ENCODE data around the gene SSU72. TPM values are rescaled to one million over a fixed set of nuclear protein-coding genes. Genes with fewer than 3 reads are reported as not detected.
"Not testable (repeated sequence)": the region's sequence is repeated elsewhere in the genome, so short reads cannot be mapped to it uniquely, and the experiment has no call there.

Gene SSU72
- total RNA-seq, 6 donors from 2014 or later, result 122 to 174 (median 146) TPM

DNA sequence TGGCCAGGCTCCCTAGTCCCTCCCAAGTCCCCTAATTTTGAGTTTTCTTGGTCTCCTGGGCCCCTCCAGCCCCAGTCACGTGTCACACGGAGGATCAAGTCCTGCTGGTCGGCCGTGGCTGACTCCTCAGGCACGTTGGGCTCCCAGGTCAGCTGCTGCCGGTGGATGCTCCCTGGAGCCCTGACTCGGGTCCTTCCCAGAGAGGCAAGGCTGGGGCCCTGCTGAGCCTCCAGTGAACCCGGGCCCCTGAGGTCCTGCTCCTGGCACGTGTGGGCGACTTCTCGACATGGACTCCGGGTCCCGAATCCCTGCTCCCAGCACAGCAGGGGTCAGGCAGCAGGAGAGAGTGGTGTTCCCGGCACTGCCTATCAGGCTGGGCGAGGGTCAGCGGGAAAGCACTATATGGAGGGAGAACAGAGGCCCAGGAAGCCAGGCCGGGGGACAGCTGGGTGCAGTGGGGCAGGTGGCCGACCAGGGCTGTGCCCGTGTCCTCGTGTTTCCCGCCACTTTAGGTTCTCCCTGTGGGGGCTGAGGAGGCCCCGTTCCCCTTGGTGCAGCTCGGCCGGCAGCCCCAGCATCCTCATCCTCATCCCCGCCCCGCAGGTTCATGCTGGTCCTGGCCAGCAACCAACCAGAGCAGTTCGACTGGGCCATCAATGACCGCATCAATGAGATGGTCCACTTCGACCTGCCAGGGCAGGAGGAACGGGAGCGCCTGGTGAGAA is 47.4 kb downstream of the SSU72 start:
- Histone ChIP-seq H3K27me3 (no peaks in the 10 kb centered on the region), H3K27ac (no peak overlapping the region), H3K9me3 (peaks cover 0 to 9% (median 3%) of the 10 kb centered on the region in 4 donors), H3K4me1 (no peaks in the 10 kb centered on the region), H3K36me3 (peaks cover 0 to 60% (median 37%) of the 10 kb centered on the region in 4 donors), H3K4me3 (no peak overlapping the region)
- DNase-seq (peak in 1 of 2 donors; percentile 66), ATAC-seq (ENCODE audit: low FRiP score in 2 of 2) (peak in 1 of 2 donors; percentile 15)
- TF ChIP-seq, protein P1, sequence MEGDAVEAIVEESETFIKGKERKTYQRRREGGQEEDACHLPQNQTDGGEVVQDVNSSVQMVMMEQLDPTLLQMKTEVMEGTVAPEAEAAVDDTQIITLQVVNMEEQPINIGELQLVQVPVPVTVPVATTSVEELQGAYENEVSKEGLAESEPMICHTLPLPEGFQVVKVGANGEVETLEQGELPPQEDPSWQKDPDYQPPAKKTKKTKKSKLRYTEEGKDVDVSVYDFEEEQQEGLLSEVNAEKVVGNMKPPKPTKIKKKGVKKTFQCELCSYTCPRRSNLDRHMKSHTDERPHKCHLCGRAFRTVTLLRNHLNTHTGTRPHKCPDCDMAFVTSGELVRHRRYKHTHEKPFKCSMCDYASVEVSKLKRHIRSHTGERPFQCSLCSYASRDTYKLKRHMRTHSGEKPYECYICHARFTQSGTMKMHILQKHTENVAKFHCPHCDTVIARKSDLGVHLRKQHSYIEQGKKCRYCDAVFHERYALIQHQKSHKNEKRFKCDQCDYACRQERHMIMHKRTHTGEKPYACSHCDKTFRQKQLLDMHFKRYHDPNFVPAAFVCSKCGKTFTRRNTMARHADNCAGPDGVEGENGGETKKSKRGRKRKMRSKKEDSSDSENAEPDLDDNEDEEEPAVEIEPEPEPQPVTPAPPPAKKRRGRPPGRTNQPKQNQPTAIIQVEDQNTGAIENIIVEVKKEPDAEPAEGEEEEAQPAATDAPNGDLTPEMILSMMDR (IDR thresholded peaks at IDR 0.05), result no peak
- TF ChIP-seq EP300 (IDR thresholded peaks at IDR 0.05) (no peak), POLR2A (IDR thresholded peaks at IDR 0.05) (no peak), POLR2AphosphoS5 (IDR thresholded peaks at IDR 0.05) (no peak)
- 89 to 94% methylated on average over 17 to 26 of the region's 31 CpGs for WGBS, 2 donors

DNA sequence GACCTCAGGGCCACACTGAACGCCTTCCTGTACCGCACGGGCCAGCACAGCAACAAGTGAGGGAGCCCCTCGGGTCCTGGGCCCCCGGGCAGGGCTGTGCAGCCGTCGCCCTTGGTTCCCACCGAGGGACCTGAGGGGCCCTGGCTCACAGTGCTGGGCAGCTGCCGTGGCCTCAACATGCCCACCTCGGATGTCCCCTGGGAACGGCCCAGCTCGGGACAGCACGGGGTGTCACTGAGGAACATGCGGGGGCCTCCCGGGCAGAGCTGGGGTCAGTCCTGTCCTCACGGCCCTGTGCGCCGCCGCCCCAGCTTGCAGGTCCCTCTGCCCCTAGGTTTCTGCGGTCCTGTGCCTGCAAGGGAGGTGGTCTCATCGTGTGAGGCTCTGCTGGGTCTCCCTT is 48.2 kb downstream of the SSU72 start:
- ATAC-seq (ENCODE audit: low FRiP score in 2 of 2) (peak in 1 of 2 donors; percentile 18), DNase-seq (peak in 1 of 2 donors; percentile 74)
- peaks cover 0 to 65% (median 37%) of the 10 kb centered on the region in 4 donors for H3K36me3 ChIP-seq
- H3K27ac ChIP-seq, H3K9me3 ChIP-seq, H3K4me1 ChIP-seq, H3K27me3 ChIP-seq, H3K4me3 ChIP-seq: not testable (repeated sequence)
- no CpG with 5 or more reads among the region's 21 CpGs for WGBS, 2 donors

DNA sequence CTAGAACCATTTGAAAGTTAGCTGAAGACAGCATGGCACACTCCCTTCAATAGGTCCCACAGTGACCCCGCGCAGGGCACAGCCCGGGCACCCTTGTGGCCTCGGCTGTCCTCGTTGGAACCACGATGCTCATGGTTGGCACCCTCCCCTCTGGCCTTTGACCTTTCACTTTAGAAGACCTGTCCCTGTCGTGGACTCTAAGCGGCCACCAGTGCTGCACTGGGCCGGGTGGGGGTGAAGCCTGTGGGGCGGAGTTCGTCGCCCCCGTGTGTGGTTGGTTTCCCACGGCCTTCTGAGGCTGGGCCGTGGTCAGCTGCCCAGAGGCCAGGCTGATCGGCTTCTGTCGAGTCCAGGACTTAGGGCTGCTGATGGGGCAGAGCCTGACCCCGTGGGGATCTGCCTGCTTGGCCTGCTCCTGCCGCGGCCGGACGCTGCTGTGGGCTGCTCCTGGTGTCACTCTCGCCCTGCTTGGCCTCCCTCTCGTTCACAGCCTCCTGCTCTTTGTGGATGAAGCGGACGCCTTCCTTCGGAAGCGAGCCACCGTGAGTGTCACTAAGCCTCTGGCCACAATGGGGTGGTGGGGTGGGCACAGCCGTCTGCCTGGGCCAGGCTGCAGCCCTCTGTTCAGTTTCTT is 49.8 kb downstream of the SSU72 start:
- H3K9me3 ChIP-seq; ATAC-seq (ENCODE audit: low FRiP score in 2 of 2); H3K27me3 ChIP-seq; H3K4me3 ChIP-seq; H3K27ac ChIP-seq; H3K4me1 ChIP-seq: not testable (repeated sequence)
- 94 to 99% methylated on average over 20 to 24 of the region's 30 CpGs for WGBS, 2 donors
- H3K36me3 ChIP-seq, result peaks cover 0 to 80% (median 48%) of the 10 kb centered on the region in 4 donors
- DNase-seq, result peak in 1 of 2 donors; percentile 77

DNA sequence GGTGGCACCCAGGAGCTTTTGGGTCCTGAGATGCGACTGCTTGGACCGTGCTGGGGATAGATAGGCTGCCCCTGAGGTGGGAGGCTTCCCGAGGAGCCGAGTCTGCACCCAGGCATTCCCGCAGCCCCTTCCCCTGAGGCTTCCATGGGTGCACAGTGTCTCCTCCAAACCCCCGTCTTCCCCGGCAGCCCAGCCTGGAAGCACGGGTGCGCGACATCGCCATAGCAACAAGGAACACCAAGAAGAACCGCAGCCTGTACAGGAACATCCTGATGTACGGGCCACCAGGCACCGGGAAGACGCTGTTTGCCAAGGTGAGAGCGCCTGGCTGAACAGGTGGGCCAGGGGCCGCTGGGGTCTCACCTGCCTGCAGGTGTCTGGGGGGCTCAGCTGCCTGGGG is 51.0 kb downstream of the SSU72 start:
- 92 to 93% methylated on average over 10 to 16 of the region's 17 CpGs for WGBS, 2 donors

DNA sequence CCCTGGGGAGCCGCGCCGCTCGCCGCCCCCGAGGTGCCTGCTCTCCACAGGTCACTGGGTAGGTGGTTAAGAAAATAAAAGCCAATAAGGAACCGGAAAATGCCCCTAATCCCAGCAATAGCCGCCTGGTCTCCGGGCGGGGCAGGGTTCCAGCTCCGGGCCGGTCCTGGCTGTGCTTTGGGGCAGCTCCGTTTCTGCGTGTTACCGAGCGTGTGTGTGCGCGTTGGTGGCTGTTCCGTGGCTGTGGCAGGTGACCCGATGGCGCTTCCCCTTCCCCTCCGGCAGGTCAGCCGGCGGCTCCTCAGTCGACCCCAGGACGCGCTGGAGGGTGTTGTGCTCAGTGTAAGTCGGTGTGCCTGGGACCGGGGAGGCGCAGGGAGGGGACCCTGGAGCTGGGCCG is 51.4 kb downstream of the SSU72 start:
- H3K9me3 ChIP-seq; H3K4me1 ChIP-seq; ATAC-seq (ENCODE audit: low FRiP score in 2 of 2); H3K4me3 ChIP-seq; H3K27ac ChIP-seq; H3K27me3 ChIP-seq: not testable (repeated sequence)
- peak in 1 of 2 donors; percentile 74 for DNase-seq
- WGBS, 2 donors, result 95 to 96% methylated on average over 18 to 25 of the region's 31 CpGs
- peaks cover 0 to 71% (median 45%) of the 10 kb centered on the region in 4 donors for H3K36me3 ChIP-seq

More for the DNA sequence above, 51.0 kb downstream of the SSU72 start:
- ATAC-seq (ENCODE audit: low FRiP score in 2 of 2); H3K27ac ChIP-seq; H3K27me3 ChIP-seq; H3K9me3 ChIP-seq; H3K4me1 ChIP-seq; DNase-seq; H3K4me3 ChIP-seq: not testable (repeated sequence)
- H3K36me3 ChIP-seq, result peaks cover 0 to 71% (median 44%) of the 10 kb centered on the region in 4 donors

DNA sequence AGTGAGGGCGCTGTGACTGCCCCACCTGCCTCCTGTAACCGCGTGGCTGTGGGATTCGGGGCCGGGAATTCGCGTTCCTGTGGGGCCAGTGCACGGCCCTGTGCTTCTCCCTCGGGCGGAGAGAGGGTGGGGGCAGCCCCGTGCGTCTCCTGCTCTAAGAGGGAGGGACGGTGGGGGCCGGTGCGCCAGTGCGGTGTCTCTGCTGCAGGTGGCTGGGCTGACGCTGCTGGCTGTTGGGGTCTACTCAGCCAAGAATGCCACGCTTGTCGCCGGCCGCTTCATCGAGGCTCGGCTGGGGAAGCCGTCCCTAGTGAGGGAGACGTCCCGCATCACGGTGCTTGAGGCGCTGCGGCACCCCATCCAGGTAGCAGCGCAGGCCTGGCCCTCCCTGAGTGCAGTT is 52.1 kb downstream of the SSU72 start:
- H3K4me3 ChIP-seq; H3K27ac ChIP-seq; H3K4me1 ChIP-seq; H3K9me3 ChIP-seq; ATAC-seq (ENCODE audit: low FRiP score in 2 of 2); H3K27me3 ChIP-seq: not testable (repeated sequence)
- WGBS, 2 donors, result 91 to 97% methylated on average over 20 to 29 of the region's 30 CpGs
- H3K36me3 ChIP-seq, result peaks cover 0 to 70% (median 46%) of the 10 kb centered on the region in 4 donors
- peak in 1 of 2 donors; percentile 75 for DNase-seq

DNA sequence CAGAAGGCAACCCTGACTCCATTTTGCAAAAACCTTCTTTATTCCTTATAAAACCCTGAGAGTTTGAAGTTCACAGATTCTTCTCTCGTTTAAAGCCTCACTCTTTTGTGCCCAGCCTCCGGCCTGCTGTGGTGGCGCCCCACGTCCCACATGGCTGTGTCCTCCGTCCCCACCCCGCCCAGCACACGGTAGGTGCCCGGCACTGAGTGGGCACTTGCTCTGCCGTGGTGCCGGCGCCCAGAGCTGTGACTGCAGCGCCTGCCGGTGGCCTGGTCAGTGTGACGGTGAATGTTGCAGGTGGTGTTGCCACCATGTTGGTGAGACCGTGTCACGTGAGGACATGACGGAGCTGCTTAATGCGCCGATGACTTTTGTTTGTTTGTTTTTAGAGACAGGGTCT is 53.3 kb downstream of the SSU72 start:
- Histone ChIP-seq H3K36me3 (peaks cover 0 to 62% (median 43%) of the 10 kb centered on the region in 4 donors), H3K4me3 (no peak overlapping the region), H3K4me1 (no peaks in the 10 kb centered on the region), H3K27ac (no peak overlapping the region), H3K27me3 (no peaks in the 10 kb centered on the region), H3K9me3 (no peaks in the 10 kb centered on the region)
- WGBS, 2 donors, result 95% methylated on average over 19 of the region's 19 CpGs
- no peak for DNase-seq
- no peak for ATAC-seq (ENCODE audit: low FRiP score in 2 of 2)
- no peak for TF ChIP-seq POLR2A (IDR thresholded peaks at IDR 0.05)
- TF ChIP-seq, protein P1 (IDR thresholded peaks at IDR 0.05), result no peak
- no peak for TF ChIP-seq EP300 (IDR thresholded peaks at IDR 0.05)
- no peak for TF ChIP-seq POLR2AphosphoS5 (IDR thresholded peaks at IDR 0.05)

DNA sequence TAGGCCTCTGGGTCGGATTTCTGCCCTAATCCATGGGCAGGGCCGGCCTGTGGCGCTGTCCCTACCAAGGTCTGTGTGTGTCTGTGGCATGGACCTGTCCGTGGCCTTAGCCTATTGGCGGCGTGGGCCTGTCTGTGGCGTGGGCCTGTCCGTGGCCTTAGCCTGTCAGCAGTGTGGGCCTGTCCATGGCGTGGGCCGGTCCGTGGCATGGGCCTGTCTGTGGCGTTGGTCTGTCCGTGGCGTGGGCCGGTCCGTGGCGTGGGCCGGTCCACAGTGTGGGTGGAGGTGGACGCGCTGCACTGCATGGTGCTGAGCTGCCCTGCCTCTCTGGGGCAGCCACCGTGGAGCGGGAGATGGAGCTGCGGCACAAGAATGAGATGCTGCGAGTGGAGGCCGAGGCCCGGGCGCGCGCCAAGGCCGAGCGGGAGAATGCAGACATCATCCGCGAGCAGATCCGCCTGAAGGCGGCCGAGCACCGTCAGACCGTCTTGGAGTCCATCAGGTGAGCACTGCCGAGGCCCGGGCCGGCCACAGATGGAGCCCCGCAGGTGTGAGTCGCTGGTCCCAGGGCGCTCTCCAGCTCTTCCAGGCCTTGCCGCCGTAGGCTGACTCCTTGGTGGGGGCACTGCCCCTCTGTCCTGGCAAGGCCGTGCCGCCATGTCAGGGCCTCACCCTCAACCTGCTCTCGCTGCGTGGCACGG is 54.7 kb downstream of the SSU72 start:
- H3K4me1 ChIP-seq, H3K9me3 ChIP-seq, H3K27ac ChIP-seq, H3K4me3 ChIP-seq, H3K27me3 ChIP-seq: not testable (repeated sequence)
- WGBS, 2 donors, result 95 to 98% methylated on average over 31 to 38 of the region's 51 CpGs
- peak; percentile 17 to 38 for ATAC-seq (ENCODE audit: low FRiP score in 2 of 2)
- peaks cover 0 to 51% (median 37%) of the 10 kb centered on the region in 4 donors for H3K36me3 ChIP-seq
- DNase-seq, result peak in 1 of 2 donors; percentile 87

DNA sequence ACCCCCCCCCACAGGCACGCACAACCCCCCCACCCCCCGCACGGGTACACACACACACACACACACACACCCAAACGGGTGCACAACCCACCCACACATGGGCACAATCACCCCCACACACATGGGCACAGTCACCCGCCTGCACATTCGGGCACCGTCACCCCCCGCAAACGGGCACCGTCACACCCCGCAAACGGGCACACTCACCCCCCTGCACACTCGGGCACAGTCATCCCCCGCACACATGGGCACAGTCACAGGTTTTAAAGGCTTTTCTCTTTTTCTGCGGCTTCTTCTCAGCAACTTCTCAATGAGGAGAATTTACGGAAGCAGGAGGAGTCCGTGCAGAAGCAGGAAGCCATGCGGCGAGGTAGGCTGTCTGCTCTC is 56.0 kb downstream of the SSU72 start:
- not testable (repeated sequence) for H3K27me3 ChIP-seq; DNase-seq; H3K4me1 ChIP-seq; H3K27ac ChIP-seq; ATAC-seq (ENCODE audit: low FRiP score in 2 of 2); H3K9me3 ChIP-seq; H3K4me3 ChIP-seq
- 95 to 97% methylated on average over 13 to 18 of the region's 19 CpGs for WGBS, 2 donors
- H3K36me3 ChIP-seq, result peaks cover 0 to 48% (median 34%) of the 10 kb centered on the region in 4 donors
